GM18870 (cell line): ENCODE results near the gene GPC3.
"Not testable (repeated sequence)": the region's sequence is repeated elsewhere in the genome, so short reads cannot be mapped to it uniquely, and the experiment has no call there.

Experiments
- ATAC-seq: cut with Tn5 transposase; IDR thresholded peaks from one replicate; pipeline ENCODE4 v1.9.1; 2021; ENCODE audit warnings: moderate library complexity; ENCODE audit not compliant: unreplicated experiment

GPC3 gene

GRCh38 chrX:133905305-133905704, 80.1 kb downstream of the GPC3 start:
- ATAC-seq: no peak

- no peak for ATAC-seq
These were observed 87.7 kb downstream of the GPC3 start for GRCh38 chrX:133897593-133898163.

GRCh38 chrX:133892337-133892736, 93.1 kb downstream of the GPC3 start:
- no peak for ATAC-seq

- ATAC-seq: no peak
These were observed 96.4 kb downstream of the GPC3 start for GRCh38 chrX:133888984-133889383.

GRCh38 chrX:133888084-133888483, 97.3 kb downstream of the GPC3 start:
- ATAC-seq: not testable (repeated sequence)

- no peak for ATAC-seq
These were observed 100.7 kb downstream of the GPC3 start for GRCh38 chrX:133884430-133885394.

- ATAC-seq: no peak
These were observed 103.5 kb downstream of the GPC3 start for GRCh38 chrX:133881893-133882292.

- no peak for ATAC-seq
These were observed 104.4 kb downstream of the GPC3 start for GRCh38 chrX:133881007-133881406.

GRCh38 chrX:133880032-133880443, 105.4 kb downstream of the GPC3 start:
- no peak for ATAC-seq

- ATAC-seq: no peak
These were observed 106.7 kb downstream of the GPC3 start for GRCh38 chrX:133878710-133879109.

- no peak for ATAC-seq
These were observed 108.7 kb downstream of the GPC3 start for GRCh38 chrX:133876646-133877045.

GRCh38 chrX:133869270-133869669, 116.1 kb downstream of the GPC3 start:
- no peak for ATAC-seq

GRCh38 chrX:133868682-133869081, 116.7 kb downstream of the GPC3 start:
- no peak for ATAC-seq

- ATAC-seq: no peak
These were observed 117.1 kb downstream of the GPC3 start for GRCh38 chrX:133868250-133868649.

- no peak for ATAC-seq
These were observed 119.5 kb downstream of the GPC3 start for GRCh38 chrX:133865761-133866471.

GRCh38 chrX:133864236-133864635, 121.2 kb downstream of the GPC3 start:
- no peak for ATAC-seq

GRCh38 chrX:133859860-133860259, 125.5 kb downstream of the GPC3 start:
- ATAC-seq: no peak

GRCh38 chrX:133859336-133859735, 126.1 kb downstream of the GPC3 start:
- ATAC-seq: no peak

GRCh38 chrX:133857640-133858269, 127.6 kb downstream of the GPC3 start:
- no peak for ATAC-seq

GRCh38 chrX:133856819-133857218, 128.6 kb downstream of the GPC3 start:
- no peak for ATAC-seq

- ATAC-seq: no peak
These were observed 131.1 kb downstream of the GPC3 start for GRCh38 chrX:133854290-133854689.
